ENCODE data around the gene DOLK.

Gene DOLK

GRCh38 chr9:128933731-128934130 is 13.7 kb downstream of the DOLK start:
- no peak for DNase-seq (ENCODE audit: low spot score)

GRCh38 chr9:128929560-128929959 is 17.8 kb downstream of the DOLK start:
- no peak for DNase-seq (ENCODE audit: low spot score)

- no peak for DNase-seq (ENCODE audit: low spot score)
Observed at GRCh38 chr9:128928624-128929023, 18.8 kb downstream of the DOLK start.

- DNase-seq (ENCODE audit: low spot score): peak; percentile 65
Observed at GRCh38 chr9:128927731-128928411, 19.5 kb downstream of the DOLK start.

GRCh38 chr9:128923493-128923883 is 23.9 kb downstream of the DOLK start:
- DNase-seq (ENCODE audit: low spot score): no peak

GRCh38 chr9:128921881-128922763 is 25.3 kb downstream of the DOLK start:
- peak; percentile 79 for DNase-seq (ENCODE audit: low spot score)

- DNase-seq (ENCODE audit: low spot score): peak; percentile 75
Observed at GRCh38 chr9:128920381-128921058, 26.9 kb downstream of the DOLK start, which contains the start of gene PHYHD1. Gene PHYHD1 (plus strand): TSS chr9:128920982. CDS start chr9:128922324, 1,342 bp downstream.

GRCh38 chr9:128919402-128920089 is 27.9 kb downstream of the DOLK start:
- DNase-seq (ENCODE audit: low spot score): no peak

- DNase-seq (ENCODE audit: low spot score): no peak
Observed at GRCh38 chr9:128918921-128919320, 28.5 kb downstream of the DOLK start.

- DNase-seq (ENCODE audit: low spot score): peak; percentile 86
Observed at GRCh38 chr9:128917151-128917849, 30.1 kb downstream of the DOLK start.

- DNase-seq (ENCODE audit: low spot score): no peak
Observed at GRCh38 chr9:128916745-128917144, 30.7 kb downstream of the DOLK start.

- no peak for DNase-seq (ENCODE audit: low spot score)
Observed at GRCh38 chr9:128916204-128916603, 31.2 kb downstream of the DOLK start.

GRCh38 chr9:128913995-128914772 is 33.2 kb downstream of the DOLK start:
- no peak for DNase-seq (ENCODE audit: low spot score)

- DNase-seq (ENCODE audit: low spot score): no peak
Observed at GRCh38 chr9:128913048-128913900, 34.1 kb downstream of the DOLK start.

- peak; percentile 91 for DNase-seq (ENCODE audit: low spot score)
Observed at GRCh38 chr9:128912270-128912853, 35.0 kb downstream of the DOLK start.

- peak; percentile 69 for DNase-seq (ENCODE audit: low spot score)
Observed at GRCh38 chr9:128911529-128912035, 35.8 kb downstream of the DOLK start.

- no peak for DNase-seq (ENCODE audit: low spot score)
Observed at GRCh38 chr9:128910906-128911305, 36.5 kb downstream of the DOLK start.

- no peak for DNase-seq (ENCODE audit: low spot score)
Observed at GRCh38 chr9:128909859-128910258, 37.5 kb downstream of the DOLK start.

- DNase-seq (ENCODE audit: low spot score): no peak
Observed at GRCh38 chr9:128908372-128908771, 39.0 kb downstream of the DOLK start.

Measured in AG08396 (cell line).